ENCODE results near the gene TOMT.
"Not testable (repeated sequence)": the region's sequence is repeated elsewhere in the genome, so short reads cannot be mapped to it uniquely, and the experiment has no call there.

TOMT gene

GRCh38 chr11:72144807-72145565 lies 39.3 kb downstream of the TOMT start:
- no peak for DNase-seq (ENCODE audit: low read depth)
- H3K4me3 ChIP-seq (ENCODE audit: low read depth, low read length) = no peak overlapping the region
- TF ChIP-seq CTCF (IDR thresholded peaks at IDR 0.05; ENCODE audit: low read depth, low read length, missing control alignments) = no peak

DNA sequence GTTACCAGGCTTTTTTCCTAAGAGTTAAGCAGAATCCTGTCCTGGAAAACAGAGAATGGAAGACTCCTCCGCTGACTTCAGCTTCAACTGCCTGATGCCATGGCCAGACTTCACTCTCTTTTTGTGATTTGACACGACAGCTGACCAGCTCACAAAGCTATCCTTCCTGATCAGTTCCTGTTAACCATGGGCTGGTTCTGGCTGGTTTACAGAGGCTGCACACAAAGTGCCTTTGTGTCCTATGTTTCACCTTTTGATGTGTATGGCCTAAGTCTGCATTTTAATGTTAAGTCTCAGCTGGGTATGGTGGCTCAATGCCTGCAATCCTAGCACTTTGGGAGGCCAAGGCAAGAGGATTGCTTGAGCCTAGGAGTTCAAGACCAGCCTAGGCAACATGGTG lies 40.9 kb downstream of the TOMT start:
- H3K4me3 ChIP-seq (ENCODE audit: low read depth, low read length) = no peak overlapping the region
- DNase-seq (ENCODE audit: low read depth) = no peak
- no peak for TF ChIP-seq CTCF (IDR thresholded peaks at IDR 0.05; ENCODE audit: low read depth, low read length, missing control alignments)

DNA sequence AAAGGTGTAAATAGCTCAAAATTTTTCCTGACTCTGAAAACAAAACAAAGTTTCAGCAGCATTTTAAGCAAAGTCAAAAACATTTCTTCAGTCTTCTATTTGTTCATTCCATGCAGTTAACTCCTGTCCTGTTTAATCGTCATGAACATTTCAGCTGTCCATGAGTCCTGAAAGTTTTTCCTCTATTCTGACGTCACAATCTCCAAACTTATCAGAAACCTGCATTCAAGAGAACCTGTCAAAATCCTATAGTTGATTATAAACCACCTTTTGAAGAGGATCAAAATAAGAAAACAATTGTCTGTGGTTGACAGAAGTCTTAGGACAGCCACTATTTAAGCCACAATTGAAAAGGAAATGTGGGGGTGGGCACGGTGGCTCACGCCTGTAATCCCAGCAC lies 45.2 kb downstream of the TOMT start:
- no peak for DNase-seq (ENCODE audit: low read depth)
- no peak for TF ChIP-seq CTCF (IDR thresholded peaks at IDR 0.05; ENCODE audit: low read depth, low read length, missing control alignments)
- H3K4me3 ChIP-seq (ENCODE audit: low read depth, low read length) = no peak overlapping the region

DNA sequence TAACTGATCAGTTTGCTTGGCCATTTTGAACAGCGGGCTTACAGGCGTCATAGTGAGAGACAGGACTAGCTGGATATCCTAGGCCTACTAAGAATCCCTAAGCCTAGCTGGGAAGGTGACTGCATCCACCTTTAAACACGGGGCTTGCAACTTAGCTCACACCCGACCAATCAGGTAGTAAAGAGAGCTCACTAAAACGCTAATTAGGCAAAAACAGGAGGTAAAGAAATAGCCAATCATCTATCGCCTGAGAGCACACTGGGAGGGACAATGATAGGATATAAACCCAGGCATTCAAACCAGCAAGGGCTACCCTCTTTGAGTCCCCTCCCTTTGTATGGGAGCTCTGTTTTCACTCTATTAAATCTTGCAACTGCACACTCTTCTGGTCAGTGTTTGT lies 48.1 kb downstream of the TOMT start:
- not testable (repeated sequence) for DNase-seq (ENCODE audit: low read depth); H3K4me3 ChIP-seq (ENCODE audit: low read depth, low read length)

GRCh38 chr11:72154816-72155215 lies 49.1 kb downstream of the TOMT start:
- no peak overlapping the region for H3K4me3 ChIP-seq (ENCODE audit: low read depth, low read length)
- no peak for DNase-seq (ENCODE audit: low read depth)
- no peak for TF ChIP-seq CTCF (IDR thresholded peaks at IDR 0.05; ENCODE audit: low read depth, low read length, missing control alignments)

GRCh38 chr11:72155751-72156150 lies 50.0 kb downstream of the TOMT start:
- DNase-seq (ENCODE audit: low read depth) = no peak
- TF ChIP-seq CTCF (IDR thresholded peaks at IDR 0.05; ENCODE audit: low read depth, low read length, missing control alignments) = no peak
- H3K4me3 ChIP-seq (ENCODE audit: low read depth, low read length) = no peak overlapping the region

GRCh38 chr11:72157131-72157530 lies 51.4 kb downstream of the TOMT start:
- no peak for DNase-seq (ENCODE audit: low read depth)
- no peak for TF ChIP-seq CTCF (IDR thresholded peaks at IDR 0.05; ENCODE audit: low read depth, low read length, missing control alignments)
- no peak overlapping the region for H3K4me3 ChIP-seq (ENCODE audit: low read depth, low read length)

All from GM12864 (cell line).